Activated CD4-positive, CD25-positive, alpha-beta regulatory T cell treated with anti-CD3 and anti-CD28 coated beads, Interleukin-2, amount 50 U/mL, for 72 hours (primary cell): ENCODE measurements around the gene SYNE2.
"Not testable (repeated sequence)": the region's sequence is repeated elsewhere in the genome, so short reads cannot be mapped to it uniquely, and the experiment has no call there.

Experiments used
- DNase-seq: peaks from one replicate; pipeline ENCODE4 v3.0.0; 2021

Gene SYNE2

GRCh38 chr14:64203366-64204006 lies 350.7 kb downstream of the SYNE2 start:
- no peak for DNase-seq

DNA sequence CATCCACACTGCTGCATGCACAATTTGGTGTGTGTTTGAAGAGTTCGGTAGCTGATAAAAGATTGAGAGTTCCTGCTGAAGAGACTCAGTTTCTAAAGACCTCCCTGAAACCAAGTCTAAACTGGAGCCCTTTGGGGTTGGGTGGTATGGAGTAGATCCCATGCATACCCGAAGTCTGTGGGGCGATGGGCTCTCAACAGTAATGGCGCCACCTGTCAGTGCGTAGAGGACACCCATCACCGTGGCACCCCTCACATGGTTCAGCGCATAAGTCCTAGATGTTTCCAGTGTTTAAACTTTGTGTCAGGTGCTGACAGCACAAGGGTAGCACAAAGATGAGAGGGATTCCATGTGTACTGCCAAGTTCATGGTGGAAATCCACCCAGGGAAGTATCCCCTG lies 355.5 kb downstream of the SYNE2 start:
- no peak for DNase-seq

DNA sequence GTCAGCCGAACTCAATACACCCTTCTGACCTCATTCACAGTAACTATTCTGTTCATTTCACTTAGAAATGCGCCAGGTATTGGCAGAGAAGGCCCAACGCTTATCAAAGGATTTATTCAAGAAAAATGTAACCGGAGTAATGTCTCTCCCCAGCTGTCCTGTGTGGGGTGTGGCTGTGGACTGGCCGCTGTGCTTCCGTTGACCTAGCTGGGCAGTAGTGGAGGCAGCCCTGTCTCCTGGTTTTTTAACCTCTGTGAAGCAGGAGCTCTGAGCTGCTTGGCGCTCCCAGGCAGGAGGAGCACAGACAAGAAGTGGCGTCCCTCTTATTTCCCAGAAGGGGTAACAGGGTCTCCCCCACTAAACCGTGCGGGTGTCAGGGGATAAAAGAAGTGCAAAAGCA lies 356.2 kb downstream of the SYNE2 start:
- no peak for DNase-seq

DNA sequence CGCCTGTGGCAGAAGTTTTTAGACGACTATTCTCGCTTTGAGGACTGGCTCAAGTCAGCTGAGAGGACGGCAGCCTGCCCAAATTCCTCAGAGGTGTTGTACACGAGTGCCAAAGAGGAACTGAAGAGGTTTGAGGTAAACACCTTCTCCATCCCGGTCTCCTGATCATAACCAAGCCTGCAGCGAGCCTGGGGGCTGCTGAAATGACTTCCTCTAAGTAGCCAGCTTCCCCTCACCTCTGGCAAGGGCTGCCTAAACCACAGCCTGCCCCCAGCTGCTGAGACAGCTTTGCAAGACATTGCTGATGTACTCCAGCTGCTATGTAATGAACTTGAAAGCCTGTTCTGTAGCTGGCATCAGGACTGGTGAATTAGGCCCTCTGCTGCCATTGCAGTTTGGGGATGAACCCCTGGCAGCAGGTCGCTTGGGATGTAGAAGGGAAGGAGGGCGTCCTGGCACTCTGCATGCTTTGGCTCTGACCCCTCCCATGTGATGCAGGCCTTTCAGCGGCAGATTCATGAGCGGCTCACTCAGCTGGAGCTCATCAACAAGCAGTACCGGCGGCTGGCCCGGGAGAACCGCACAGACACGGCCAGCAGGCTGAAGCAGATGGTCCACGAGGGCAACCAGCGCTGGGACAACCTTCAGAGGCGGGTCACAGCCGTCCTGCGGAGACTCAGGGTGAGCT lies 356.8 kb downstream of the SYNE2 start:
- DNase-seq = no peak

GRCh38 chr14:64210216-64210615 lies 357.4 kb downstream of the SYNE2 start:
- no peak for DNase-seq

GRCh38 chr14:64210912-64211311 lies 358.1 kb downstream of the SYNE2 start:
- DNase-seq = not testable (repeated sequence)

DNA sequence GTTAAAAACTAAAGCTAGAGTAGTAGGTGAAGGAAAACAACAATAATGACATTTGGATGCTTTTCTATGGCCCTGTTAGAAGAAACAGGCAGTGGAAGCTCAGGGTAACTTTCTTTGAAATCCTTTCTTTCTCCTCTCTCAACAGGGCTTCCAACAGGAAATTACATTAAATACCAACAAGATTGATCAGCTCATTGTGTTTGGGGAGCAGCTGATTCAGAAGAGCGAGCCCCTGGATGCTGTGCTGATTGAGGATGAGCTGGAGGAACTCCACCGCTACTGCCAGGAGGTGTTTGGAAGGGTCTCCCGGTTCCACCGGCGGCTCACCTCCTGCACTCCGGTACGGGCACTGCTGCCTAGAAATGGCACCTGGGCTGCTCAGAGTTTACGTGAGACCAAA lies 359.9 kb downstream of the SYNE2 start:
- DNase-seq = no peak

GRCh38 chr14:64213086-64213485 lies 360.3 kb downstream of the SYNE2 start:
- DNase-seq = no peak

DNA sequence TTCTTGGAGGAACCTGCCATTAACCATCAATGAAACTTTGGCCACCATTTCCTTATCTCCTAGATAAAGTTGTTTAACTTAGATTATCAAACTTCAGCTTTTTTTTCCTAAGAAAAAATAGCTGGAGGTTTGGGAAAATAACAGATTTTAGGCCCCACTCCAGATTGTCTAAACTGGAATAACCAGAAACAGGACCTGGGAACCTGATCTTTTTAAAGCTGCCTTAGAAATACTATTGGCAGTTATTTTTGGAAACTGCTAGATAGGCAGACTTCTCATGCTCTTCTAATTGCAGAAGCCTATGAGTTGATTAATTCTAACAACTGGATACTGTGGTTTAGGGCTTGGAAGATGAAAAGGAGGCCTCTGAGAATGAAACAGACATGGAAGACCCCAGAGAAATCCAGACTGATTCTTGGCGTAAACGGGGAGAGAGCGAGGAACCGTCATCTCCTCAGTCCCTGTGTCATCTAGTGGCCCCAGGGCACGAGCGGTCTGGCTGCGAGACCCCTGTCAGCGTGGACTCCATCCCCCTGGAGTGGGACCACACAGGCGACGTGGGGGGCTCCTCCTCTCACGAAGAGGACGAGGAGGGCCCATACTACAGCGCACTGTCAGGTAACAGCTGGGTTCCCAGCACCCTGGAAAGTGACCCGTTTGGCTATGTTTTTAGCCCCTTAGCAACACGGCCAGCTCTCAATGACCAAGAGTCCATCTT lies 361.2 kb downstream of the SYNE2 start:
- no peak for DNase-seq

DNA sequence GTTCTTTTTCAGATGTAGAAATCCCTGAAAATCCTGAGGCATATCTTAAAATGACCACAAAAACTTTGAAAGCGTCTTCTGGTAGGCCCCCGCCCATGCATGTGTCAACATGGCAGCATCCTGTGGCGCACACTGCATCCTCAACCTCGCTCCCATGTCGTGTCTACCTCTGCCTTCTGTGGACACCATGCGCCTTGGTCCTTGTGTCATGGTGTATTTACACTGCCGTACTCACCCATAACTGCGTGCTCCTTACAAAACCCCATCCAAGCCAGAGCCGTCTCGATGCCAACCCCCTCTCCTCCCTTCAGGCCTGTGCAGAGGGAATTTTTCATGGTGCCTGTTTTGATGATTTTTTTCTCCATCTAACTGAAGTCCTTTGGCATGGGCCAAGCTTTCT lies 362.5 kb downstream of the SYNE2 start:
- DNase-seq = no peak

DNA sequence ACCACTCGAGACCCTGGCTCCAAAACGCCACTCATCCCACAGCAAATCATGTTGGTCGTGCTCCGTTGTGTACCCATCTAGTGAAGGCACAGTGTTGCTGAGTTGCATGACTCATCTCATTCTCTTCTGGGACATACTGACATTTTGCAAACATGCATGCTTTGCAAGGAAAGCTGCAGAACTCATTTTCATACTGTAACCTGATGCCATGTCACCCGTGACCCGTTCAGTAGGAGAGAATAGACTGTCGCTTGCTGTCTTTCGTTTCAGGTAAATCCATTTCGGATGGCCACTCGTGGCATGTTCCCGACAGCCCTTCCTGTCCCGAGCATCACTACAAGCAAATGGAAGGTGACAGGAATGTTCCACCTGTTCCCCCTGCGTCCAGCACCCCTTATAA lies 363.2 kb downstream of the SYNE2 start:
- no peak for DNase-seq

DNA sequence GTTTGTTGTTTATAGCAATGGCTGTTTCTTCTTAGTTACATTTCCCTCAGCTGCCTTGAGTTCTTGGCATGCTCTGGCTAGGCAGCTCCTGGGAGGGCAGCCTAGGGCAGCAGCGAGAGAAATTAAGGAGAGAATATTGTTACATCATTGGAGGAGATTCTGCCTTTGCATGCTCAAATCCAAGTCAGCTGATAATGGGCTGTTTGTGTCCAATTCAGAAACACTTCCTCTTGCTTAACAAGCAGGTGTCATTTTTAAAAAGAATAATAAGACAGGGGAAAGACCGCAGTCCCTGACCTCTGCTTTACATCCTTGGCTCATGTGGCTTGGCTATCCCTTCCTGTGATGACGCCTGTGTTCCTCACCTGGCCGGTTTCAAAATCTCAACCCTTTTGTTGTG lies 364.5 kb downstream of the SYNE2 start:
- DNase-seq = no peak

DNA sequence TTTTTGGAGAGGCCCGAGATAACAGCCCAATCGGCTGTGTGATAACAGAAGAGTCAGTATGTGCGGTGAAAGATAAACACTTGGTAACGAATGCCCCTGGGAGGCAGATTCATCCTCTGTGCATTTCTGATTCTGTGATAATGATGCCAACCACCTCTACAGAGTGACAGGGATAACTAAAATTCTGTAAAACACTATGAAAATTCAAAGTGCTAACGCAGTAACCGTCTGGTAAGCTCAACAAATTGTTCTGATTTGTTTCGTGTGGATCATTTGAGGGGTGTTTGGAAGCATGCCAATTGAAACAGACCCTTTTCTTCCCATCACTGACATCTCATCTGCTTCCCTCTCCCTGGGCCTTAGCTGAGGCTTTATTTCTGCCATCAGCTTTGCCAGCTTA lies 365.0 kb downstream of the SYNE2 start:
- DNase-seq = no peak

DNA sequence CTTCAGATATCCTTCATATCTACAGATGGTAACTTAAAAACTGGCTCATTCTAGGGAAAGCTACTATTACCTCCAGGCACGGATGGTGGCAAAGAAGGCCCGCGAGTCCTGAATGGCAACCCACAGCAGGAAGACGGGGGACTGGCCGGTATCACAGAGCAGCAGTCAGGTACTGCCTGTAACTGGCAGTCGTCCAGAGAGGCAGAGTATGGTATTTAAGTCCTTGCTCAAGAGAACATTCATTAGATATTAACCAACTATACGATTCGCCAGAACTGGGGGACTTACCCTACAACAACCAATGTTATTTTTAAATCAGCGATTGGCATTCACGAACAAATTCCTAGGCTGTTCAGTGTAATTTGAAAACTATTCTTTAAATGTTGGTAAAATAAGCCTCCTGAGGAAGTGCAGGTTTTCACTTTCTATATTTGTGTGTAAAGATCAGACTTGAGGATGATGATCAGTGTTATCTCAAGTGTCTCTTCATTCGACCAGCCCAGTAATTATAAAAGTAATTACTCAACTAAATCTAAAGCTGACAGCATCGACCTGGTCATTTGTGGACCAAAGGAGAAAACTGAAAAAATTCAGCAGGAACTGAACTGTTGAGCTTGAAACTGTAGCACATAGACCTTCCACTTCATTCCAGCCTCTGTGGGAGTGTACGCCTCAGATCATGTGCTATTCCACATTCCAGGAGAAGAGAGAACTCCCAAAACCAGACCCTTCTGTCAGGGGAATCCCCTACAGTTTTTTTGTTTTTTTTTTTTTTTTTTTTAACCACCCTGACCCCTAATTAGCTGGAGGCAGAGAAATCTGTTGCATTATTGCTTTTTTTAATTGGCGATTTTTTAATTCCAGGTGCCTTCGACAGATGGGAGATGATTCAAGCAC lies 365.8 kb downstream of the SYNE2 start:
- no peak for DNase-seq

GRCh38 chr14:64220056-64220455 lies 367.3 kb downstream of the SYNE2 start:
- DNase-seq = no peak

GRCh38 chr14:64220466-64220865 lies 367.7 kb downstream of the SYNE2 start:
- DNase-seq = no peak

DNA sequence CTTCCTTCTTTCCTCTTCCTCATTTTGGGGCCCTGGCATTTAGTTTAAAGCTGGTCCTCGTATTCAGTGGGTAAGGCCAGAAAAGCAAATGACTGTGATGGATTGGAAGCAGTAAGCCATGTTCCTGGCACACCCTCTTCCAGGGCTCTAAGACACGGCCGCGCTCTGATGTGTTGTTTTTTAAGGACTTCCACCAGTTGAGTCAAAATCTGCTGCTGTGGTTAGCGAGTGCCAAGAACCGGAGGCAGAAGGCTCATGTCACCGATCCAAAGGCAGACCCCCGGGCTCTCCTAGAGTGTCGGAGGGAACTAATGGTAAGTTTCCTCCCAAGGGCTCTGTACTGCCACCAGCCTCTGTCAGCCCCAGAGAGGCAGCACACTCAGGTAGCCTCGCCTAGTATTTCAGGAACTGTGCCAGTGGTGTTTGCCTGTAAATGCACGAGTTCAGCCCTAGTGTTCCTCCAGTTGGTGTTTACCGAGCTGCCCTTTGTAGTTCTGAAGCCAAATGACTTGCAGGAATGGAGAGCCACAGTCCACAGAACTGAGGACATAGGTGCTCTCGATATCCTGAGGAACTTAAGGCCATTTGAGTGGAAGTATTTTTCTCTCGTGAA lies 368.7 kb downstream of the SYNE2 start:
- no peak for DNase-seq

GRCh38 chr14:64225151-64225757 lies 372.4 kb downstream of the SYNE2 start:
- no peak for DNase-seq

DNA sequence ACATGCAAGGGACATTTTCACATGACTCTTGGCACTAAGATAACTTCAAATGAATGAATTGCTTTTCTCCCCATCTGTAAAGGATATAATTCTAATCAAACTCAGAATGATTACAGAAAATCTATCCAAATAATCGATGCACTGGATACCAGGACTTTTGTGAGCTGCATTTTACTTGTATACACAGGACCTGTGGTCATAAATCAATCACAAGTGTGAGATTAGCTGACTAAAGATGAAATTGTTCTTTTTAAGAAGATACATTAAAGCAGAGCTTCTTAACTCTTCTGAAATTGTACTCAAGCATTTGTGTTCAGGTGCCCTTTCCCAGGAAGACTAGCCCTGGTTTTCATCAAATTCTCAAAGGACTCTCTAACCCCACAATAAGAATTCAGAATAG lies 375.1 kb downstream of the SYNE2 start:
- DNase-seq = no peak

GRCh38 chr14:64229489-64229888 lies 376.7 kb downstream of the SYNE2 start:
- DNase-seq = no peak

DNA sequence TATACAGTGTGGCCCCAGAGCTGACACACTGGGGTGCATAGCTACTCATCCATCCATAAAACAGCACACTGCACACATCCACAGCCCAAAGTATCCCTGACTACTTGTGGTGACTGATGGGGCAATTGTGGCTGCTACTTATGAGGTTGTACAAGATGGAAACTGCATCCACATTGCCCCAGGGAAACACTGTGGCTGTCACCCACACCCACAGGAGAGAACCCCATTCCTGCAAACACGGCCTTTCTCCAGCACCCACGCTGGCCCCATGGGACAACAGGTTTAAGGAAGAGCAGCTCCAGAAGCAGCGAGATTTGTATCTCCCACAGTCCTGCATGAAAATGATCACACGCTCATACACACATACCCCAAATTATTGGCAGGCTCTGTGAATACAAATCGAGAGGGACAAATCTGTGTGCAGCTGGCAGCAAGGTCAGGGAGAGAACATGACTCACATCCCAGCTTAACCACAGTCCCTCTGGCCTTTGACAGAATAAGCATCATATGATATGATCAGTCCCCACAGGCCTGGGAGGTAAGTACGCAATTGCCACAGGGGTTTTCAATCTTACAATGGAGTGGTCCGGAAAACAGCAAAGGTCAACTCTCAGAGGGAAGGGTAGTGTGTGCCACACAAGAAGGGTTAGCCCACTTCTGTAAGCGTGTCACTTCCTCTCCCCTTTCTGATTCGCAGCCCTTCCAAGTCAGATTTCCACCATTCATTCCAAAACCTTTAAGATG lies 379.5 kb downstream of the SYNE2 start:
- DNase-seq = no peak

DNA sequence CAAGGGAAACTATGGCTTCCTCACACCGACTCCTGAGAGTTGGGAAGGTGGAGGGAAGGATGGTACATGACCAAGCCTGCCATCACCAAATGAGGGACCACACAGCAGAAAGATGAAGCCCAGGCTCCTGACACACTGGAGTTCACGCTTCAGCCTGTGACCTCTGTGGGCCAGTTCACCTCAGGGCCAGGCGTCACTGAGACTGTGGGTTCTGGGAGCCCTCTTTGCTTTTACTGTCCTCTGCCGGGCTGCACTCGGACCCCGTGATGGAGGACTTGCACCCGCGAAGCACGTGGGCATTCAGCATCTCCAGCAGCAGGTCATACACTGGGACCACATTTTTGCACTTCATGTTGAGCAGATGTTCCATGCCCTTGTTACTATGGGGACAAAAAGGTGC lies 380.1 kb downstream of the SYNE2 start:
- DNase-seq = no peak
